GM19438 (cell line): ENCODE results near the gene C15orf40.

ENCODE experiments used
- ATAC-seq: cut with Tn5 transposase; IDR thresholded peaks from one replicate; pipeline ENCODE4 v1.9.1; 2021; ENCODE audit warnings: low read depth; ENCODE audit not compliant: unreplicated experiment

Gene C15orf40

GRCh38 chr15:82995076-82995475, 16.4 kb downstream of the C15orf40 start:
- ATAC-seq, result no peak

GRCh38 chr15:82993144-82993543, 18.3 kb downstream of the C15orf40 start:
- ATAC-seq, result no peak

- ATAC-seq, result no peak
Observed at GRCh38 chr15:82992436-82992998, 18.9 kb downstream of the C15orf40 start.

- ATAC-seq, result peak; percentile 26
Observed at GRCh38 chr15:82986442-82986780, 25.0 kb downstream of the C15orf40 start.

GRCh38 chr15:82985688-82986441, 25.6 kb downstream of the C15orf40 start, which contains the start of gene RAMAC:
Gene RAMAC (plus strand): TSS chr15:82986210. CDS start chr15:82989019, 2,809 bp downstream.
- ATAC-seq, result peak; percentile 99

- ATAC-seq, result no peak
Observed at GRCh38 chr15:82980981-82981380, 30.5 kb downstream of the C15orf40 start.

- no peak for ATAC-seq
Observed at GRCh38 chr15:82979726-82980125, 31.7 kb downstream of the C15orf40 start.

GRCh38 chr15:82978438-82978837, 33.0 kb downstream of the C15orf40 start:
- ATAC-seq, result no peak

GRCh38 chr15:82977076-82977475, 34.4 kb downstream of the C15orf40 start:
- no peak for ATAC-seq

GRCh38 chr15:82972990-82973389, 38.4 kb downstream of the C15orf40 start:
- ATAC-seq, result no peak

- no peak for ATAC-seq
Observed at GRCh38 chr15:82971218-82971984, 40.0 kb downstream of the C15orf40 start.

GRCh38 chr15:82970696-82971095, 40.7 kb downstream of the C15orf40 start:
- ATAC-seq, result no peak

GRCh38 chr15:82970078-82970686, 41.3 kb downstream of the C15orf40 start:
- no peak for ATAC-seq

- no peak for ATAC-seq
Observed at GRCh38 chr15:82969353-82969752, 42.1 kb downstream of the C15orf40 start.

- ATAC-seq, result no peak
Observed at GRCh38 chr15:82968066-82968465, 43.4 kb downstream of the C15orf40 start.

- peak; percentile 94 for ATAC-seq
Observed at GRCh38 chr15:82966671-82967071, 44.8 kb downstream of the C15orf40 start.

GRCh38 chr15:82964890-82965289, 46.5 kb downstream of the C15orf40 start:
- ATAC-seq, result no peak

GRCh38 chr15:82963471-82964341, 47.7 kb downstream of the C15orf40 start:
- no peak for ATAC-seq

GRCh38 chr15:82960766-82961165, 50.7 kb downstream of the C15orf40 start:
- no peak for ATAC-seq

GRCh38 chr15:82959423-82959822, 52.0 kb downstream of the C15orf40 start:
- no peak for ATAC-seq
